ACC112 (cell line): Measurements from ENCODE around the gene NXN.
"Not testable (repeated sequence)": the region's sequence is repeated elsewhere in the genome, so short reads cannot be mapped to it uniquely, and the experiment has no call there.

Experiments
- H2AFZ ChIP-seq: fragments of 200-600 bp; sonication (generic); one replicate; pipeline ENCODE4 v1.6.0; 2017; ENCODE audit warnings: antibody characterized with exemption, low read length; ENCODE audit not compliant: unreplicated experiment
- H3K27ac ChIP-seq: fragments of 200-600 bp; sonication (generic); 2 replicates; pipeline ENCODE4 v1.5.1; 2014; ENCODE audit warnings: low read depth, mild to moderate bottlenecking, antibody characterized with exemption, low read length, moderate library complexity
- H3K27me3 ChIP-seq: fragments of 200-600 bp; sonication (generic); 2 replicates; pipeline ENCODE4 v1.6.1; 2014; ENCODE audit warnings: mild to moderate bottlenecking, antibody characterized with exemption, low read length, moderate library complexity, mixed read lengths; ENCODE audit not compliant: insufficient read depth
- H3K36me3 ChIP-seq: fragments of 200-600 bp; sonication (generic); 2 replicates; pipeline ENCODE4 v1.6.1; 2016; ENCODE audit warnings: mild to moderate bottlenecking, antibody characterized with exemption, low read length, moderate library complexity, mixed read lengths; ENCODE audit not compliant: insufficient read depth
- H3K4me1 ChIP-seq: fragments of 200-600 bp; sonication (generic); one replicate; pipeline ENCODE4 v1.6.1; 2016; ENCODE audit warnings: low read length, mixed read lengths; ENCODE audit not compliant: insufficient read depth, unreplicated experiment, control insufficient read depth
- H3K4me3 ChIP-seq: fragments of 200-600 bp; sonication (generic); 2 replicates; pipeline ENCODE4 v1.5.1; 2014; ENCODE audit warnings: mild to moderate bottlenecking, low read depth, low read length
- H3K79me2 ChIP-seq: fragments of 200-600 bp; sonication (generic); one replicate; pipeline ENCODE4 v1.6.0; 2016; ENCODE audit warnings: low read length; ENCODE audit not compliant: control insufficient read depth, unreplicated experiment, insufficient read depth

Gene NXN

GRCh38 chr17:859061-859823 is 120.3 kb downstream of the NXN start:
- Histone ChIP-seq H3K4me3 (peak overlapping the region; percentile 45; the same call in 1 of the 2 replicates), H3K4me1 (peaks cover 8% of the 10 kb centered on the region), H3K27me3 (no peaks in the 10 kb centered on the region), H3K79me2 (no peaks in the 10 kb centered on the region), H3K36me3 (no peaks in the 10 kb centered on the region), H2AFZ (no peak overlapping the region), H3K27ac (peak overlapping the region; percentile 41; the same call in 1 of the 2 replicates)

GRCh38 chr17:856149-856548 is 123.4 kb downstream of the NXN start:
- Histone ChIP-seq H3K4me3 (no peak overlapping the region), H3K79me2 (no peaks in the 10 kb centered on the region), H3K36me3 (no peaks in the 10 kb centered on the region), H3K27ac (no peak overlapping the region), H2AFZ (no peak overlapping the region), H3K27me3 (no peaks in the 10 kb centered on the region), H3K4me1 (peaks cover 10% of the 10 kb centered on the region)

- Histone ChIP-seq H3K27me3 (no peaks in the 10 kb centered on the region), H3K79me2 (no peaks in the 10 kb centered on the region), H2AFZ (no peak overlapping the region), H3K4me3 (no peak overlapping the region), H3K36me3 (no peaks in the 10 kb centered on the region), H3K4me1 (peaks cover 12% of the 10 kb centered on the region), H3K27ac (no peak overlapping the region)
Observed at GRCh38 chr17:855569-855968, 124.0 kb downstream of the NXN start.

GRCh38 chr17:852850-853249 is 126.7 kb downstream of the NXN start:
- H3K36me3 ChIP-seq, H3K27me3 ChIP-seq, H3K4me1 ChIP-seq, H3K27ac ChIP-seq, H3K4me3 ChIP-seq, H2AFZ ChIP-seq, H3K79me2 ChIP-seq: not testable (repeated sequence)

GRCh38 chr17:852349-852748 is 127.2 kb downstream of the NXN start:
- no peaks in the 10 kb centered on the region for H3K36me3 ChIP-seq
- H3K79me2 ChIP-seq: no peaks in the 10 kb centered on the region
- H3K4me1 ChIP-seq: peaks cover 4% of the 10 kb centered on the region
- no peak overlapping the region for H3K27ac ChIP-seq
- no peak overlapping the region for H3K4me3 ChIP-seq
- H3K27me3 ChIP-seq: no peaks in the 10 kb centered on the region
- H2AFZ ChIP-seq: no peak overlapping the region

GRCh38 chr17:851924-852323 is 127.7 kb downstream of the NXN start:
- H2AFZ ChIP-seq: no peak overlapping the region
- H3K4me3 ChIP-seq: no peak overlapping the region
- H3K27me3 ChIP-seq: no peaks in the 10 kb centered on the region
- no peaks in the 10 kb centered on the region for H3K79me2 ChIP-seq
- H3K4me1 ChIP-seq: peaks cover 4% of the 10 kb centered on the region
- no peak overlapping the region for H3K27ac ChIP-seq
- H3K36me3 ChIP-seq: no peaks in the 10 kb centered on the region

GRCh38 chr17:850851-851763 is 128.5 kb downstream of the NXN start:
- peak overlapping the region; percentile 40 for H3K4me3 ChIP-seq
- no peaks in the 10 kb centered on the region for H3K79me2 ChIP-seq
- no peak overlapping the region for H2AFZ ChIP-seq
- H3K36me3 ChIP-seq: no peaks in the 10 kb centered on the region
- peak overlapping the region; percentile 25; the same call in 1 of the 2 replicates for H3K27ac ChIP-seq
- peaks cover 4% of the 10 kb centered on the region for H3K4me1 ChIP-seq
- H3K27me3 ChIP-seq: no peaks in the 10 kb centered on the region

- no peaks in the 10 kb centered on the region for H3K36me3 ChIP-seq
- H3K4me1 ChIP-seq: peaks cover 4% of the 10 kb centered on the region
Observed at GRCh38 chr17:850086-850850, 129.3 kb downstream of the NXN start.

GRCh38 chr17:848402-848801 is 131.2 kb downstream of the NXN start:
- H2AFZ ChIP-seq: no peak overlapping the region
- peaks cover 4% of the 10 kb centered on the region for H3K4me1 ChIP-seq
- no peaks in the 10 kb centered on the region for H3K36me3 ChIP-seq
- H3K27ac ChIP-seq: no peak overlapping the region
- H3K27me3 ChIP-seq: no peaks in the 10 kb centered on the region
- H3K4me3 ChIP-seq: no peak overlapping the region
- no peaks in the 10 kb centered on the region for H3K79me2 ChIP-seq

More at GRCh38 chr17:850086-850850, 129.3 kb downstream of the NXN start:
- H3K4me3 ChIP-seq: peak overlapping the region; percentile 40; the same call in 1 of the 2 replicates
- H3K27me3 ChIP-seq: no peaks in the 10 kb centered on the region
- H2AFZ ChIP-seq: no peak overlapping the region
- no peaks in the 10 kb centered on the region for H3K79me2 ChIP-seq
- H3K27ac ChIP-seq: 0 out of 2 replicates have a peak overlapping the region, but pooled peaks have one; percentile 25
